ENCODE data around the gene COBL. TPM values are rescaled to one million over a fixed set of nuclear protein-coding genes. Genes with fewer than 3 reads are reported as not detected.
A peak's percentile ranks its signal among the peaks of the same experiment; 100 is the strongest.

The COBL gene
- total RNA-seq, 1 experiment from 2014 or later = 63.6 TPM

GRCh38 chr7:51344406-51345138, 28.0 kb upstream of the COBL start:
- peak; percentile 67 to 73 for DNase-seq
- Histone ChIP-seq H3K4me1 (peaks cover 60% of the 10 kb centered on the region), H3K36me3 (ENCODE audit: control insufficient read depth, insufficient read depth, low read length) (no peaks in the 10 kb centered on the region), H3K9me3 (no peaks in the 10 kb centered on the region), H3K27me3 (replicated peaks; ENCODE audit: control insufficient read depth, insufficient read depth, low read length) (no peaks in the 10 kb centered on the region), H3K4me3 (ENCODE audit: low read depth, low read length) (no peak overlapping the region)
- no peaks in the 10 kb centered on the region for H3K27me3 Mint-ChIP-seq (ENCODE audit: insufficient read depth, unreplicated experiment)
- CTCF ChIA-PET = interaction anchor here (1.1 to 1.3 kb wide), 2 partner anchors 22 to 119 kb away, joined by 3 to 5 read pairs; no protein-coding TSS in a partner anchor
- BruUV-seq (replicated peaks) = TSS peak; percentile 64
- peaks cover 39% of the 10 kb centered on the region for H3K4me1 Mint-ChIP-seq (ENCODE audit: low read depth, unreplicated experiment)
- H3K9me3 Mint-ChIP-seq (ENCODE audit: unreplicated experiment) = no peaks in the 10 kb centered on the region
- peaks cover 22% of the 10 kb centered on the region for H3K36me3 Mint-ChIP-seq (ENCODE audit: insufficient read depth, unreplicated experiment)
- H3K27ac Mint-ChIP-seq (ENCODE audit: unreplicated experiment) = peak overlapping the region; percentile 76
- POLR2A ChIA-PET = no interaction called here
- intact Hi-C loops (cut with micrococcal nuclease; ENCODE audit: unreplicated experiment) = loop anchor here (1.0 kb wide), 1 partner anchor 23 kb away; no protein-coding TSS in a partner anchor
- no peak for TF ChIP-seq CTCF (IDR thresholded peaks at IDR 0.05; ENCODE audit: insufficient read depth in 1 of 2, low read depth in 1 of 2, low read length in 1 of 2, severe bottlenecking in 1 of 2, unreplicated experiment in 1 of 2)
- H3K4me3 Mint-ChIP-seq (ENCODE audit: unreplicated experiment) = peak overlapping the region; percentile 51

- POLR2A ChIA-PET = interaction anchor here (1.0 to 1.2 kb wide), 4 partner anchors 10 to 35 kb away, joined by 4 to 10 read pairs (median 8); no protein-coding TSS in a partner anchor
Measured at GRCh38 chr7:51340936-51341335, 24.3 kb upstream of the COBL start.

More at GRCh38 chr7:51340936-51341335, 24.3 kb upstream of the COBL start:
- Mint-ChIP-seq H3K9me3 (ENCODE audit: unreplicated experiment) (no peaks in the 10 kb centered on the region), H3K4me1 (ENCODE audit: low read depth, unreplicated experiment) (peaks cover 33% of the 10 kb centered on the region), H3K27ac (ENCODE audit: unreplicated experiment) (peak overlapping the region; percentile 78), H3K36me3 (ENCODE audit: insufficient read depth, unreplicated experiment) (peaks cover 22% of the 10 kb centered on the region), H3K4me3 (ENCODE audit: unreplicated experiment) (peak overlapping the region; percentile 56), H3K27me3 (ENCODE audit: insufficient read depth, unreplicated experiment) (no peaks in the 10 kb centered on the region)
- TF ChIP-seq CTCF (IDR thresholded peaks at IDR 0.05; ENCODE audit: insufficient read depth in 1 of 2, low read depth in 1 of 2, low read length in 1 of 2, severe bottlenecking in 1 of 2, unreplicated experiment in 1 of 2) = no peak
- intact Hi-C loops (cut with micrococcal nuclease; ENCODE audit: unreplicated experiment) = loop anchor here (1.0 kb wide), 6 partner anchors 9 to 35 kb away; no protein-coding TSS in a partner anchor
- no peaks in the 10 kb centered on the region for H3K27me3 ChIP-seq (replicated peaks; ENCODE audit: control insufficient read depth, insufficient read depth, low read length)
- no peak overlapping the region for H3K4me3 ChIP-seq (ENCODE audit: low read depth, low read length)
- TSS peak; percentile 59 for BruUV-seq (replicated peaks)
- H3K36me3 ChIP-seq (ENCODE audit: control insufficient read depth, insufficient read depth, low read length) = no peaks in the 10 kb centered on the region
- CTCF ChIA-PET = interaction anchor here (0.9 to 1.5 kb wide), 6 partner anchors 12 to 180 kb away, joined by 3 to 13 read pairs (median 4); no protein-coding TSS in a partner anchor
- no peak for DNase-seq
- H3K4me1 ChIP-seq = peaks cover 57% of the 10 kb centered on the region
- H3K9me3 ChIP-seq = no peaks in the 10 kb centered on the region

All from Caco-2 (cell line).